B cell (primary cell): ENCODE measurements around the gene RPL18. TPM values are rescaled to one million over a fixed set of nuclear protein-coding genes. Genes with fewer than 3 reads are reported as not detected.

Experiments used
- ATAC-seq: fragments of 200-7000 bp; cut with Tn5 transposase; one replicate; pipeline ENCODE4 v1.10.0; 2021; ENCODE audit warnings: low read depth, mild to moderate bottlenecking, moderate number of reproducible peaks, moderate library complexity
- CTCF ChIA-PET: fragments of 350-600 bp; sonication (Branson Sonifier 250); formaldehyde crosslinking; loops from one replicate; lab custom pipeline; 2021; ENCODE audit warnings: antibody characterized with exemption, inconsistent platforms; lab: Charles Lee
- POLR2A ChIA-PET: fragments of 350-600 bp; sonication (Branson Sonifier 250); formaldehyde crosslinking; loops from one replicate; lab custom pipeline; 2021; ENCODE audit warnings: antibody characterized with exemption; lab: Charles Lee
- DNase-seq: peaks from one replicate; pipeline ENCODE4 v3.0.0; 2013
- H2AFZ ChIP-seq: 2 replicates; pipeline ENCODE4 v1.6.1; 2012; ENCODE audit warnings: mild to moderate bottlenecking, low read depth, low read length; ENCODE audit not compliant: insufficient read depth, poor library complexity, severe bottlenecking
- H3K27ac ChIP-seq, 2 donors: 1 replicate in 1 of 2; 2 replicates in 1 of 2; pipeline ENCODE4 v1.5.1; 2012 to 2013; ENCODE audit warnings: low read length in 2 of 2, mild to moderate bottlenecking in 2 of 2, moderate library complexity in 1 of 2
- H3K27me3 ChIP-seq, 4 experiments: fragments of 200-600 bp in 1 of 4; sonication (generic) in 1 of 4; replicated peaks in 1 of 4; 1 replicate in 2 of 4; 2 replicates in 2 of 4; pipeline versions ENCODE4 v1.6.1 to v1.7.0; 2013 to 2016; ENCODE audit warnings: low read length in 3 of 4, mild to moderate bottlenecking in 2 of 4, mixed read lengths in 1 of 4, moderate library complexity in 1 of 4; ENCODE audit not compliant: insufficient read depth in 4 of 4, control insufficient read depth in 3 of 4; ENCODE audit errors: control extremely low read depth in 1 of 4
- H3K36me3 ChIP-seq, 2 experiments: replicated peaks in 1 of 2; 1 replicate in 1 of 2; 2 replicates in 1 of 2; pipeline versions ENCODE4 v1.6.1 to v1.7.1; 2013; ENCODE audit warnings: low read length in 1 of 2; ENCODE audit not compliant: insufficient read depth in 2 of 2, control insufficient read depth in 1 of 2; ENCODE audit errors: control extremely low read depth in 1 of 2, extremely low read depth in 1 of 2
- H3K4me1 ChIP-seq, 2 donors: fragments of 200-600 bp in 1 of 2; sonication (generic) in 1 of 2; 1 replicate in 1 of 2; 2 replicates in 1 of 2; pipeline versions ENCODE4 v1.5.1 to v1.6.1; 2013 to 2017; ENCODE audit warnings: low read length in 2 of 2; ENCODE audit not compliant: control insufficient read depth in 2 of 2, insufficient read depth in 2 of 2
- H3K4me2 ChIP-seq: replicated peaks from 2 replicates; pipeline ENCODE3; 2012; ENCODE audit warnings: mild to moderate bottlenecking, low read depth, low read length; ENCODE audit not compliant: poor library complexity, severe bottlenecking
- H3K4me3 ChIP-seq, 5 experiments: fragments of 200-600 bp in 1 of 5; sonication (generic) in 1 of 5; 1 replicate in 3 of 5; 2 replicates in 2 of 5; pipeline versions ENCODE4 v1.5.1 to v1.7.0; 2011 to 2016; ENCODE audit warnings: low read length in 4 of 5, mild to moderate bottlenecking in 4 of 5, low read depth in 2 of 5, control low read depth in 1 of 5, moderate library complexity in 1 of 5; ENCODE audit not compliant: insufficient read depth in 1 of 5; ENCODE audit errors: control extremely low read depth in 1 of 5, extremely low read depth in 1 of 5
- H3K79me2 ChIP-seq: fragments of 200-600 bp; sonication (generic); one replicate; pipeline ENCODE4 v1.6.0; 2016; ENCODE audit warnings: low read length; ENCODE audit not compliant: control insufficient read depth, insufficient read depth
- H3K9ac ChIP-seq: fragments of 200-600 bp; sonication (generic); 2 replicates; pipeline ENCODE4 v1.6.1; 2017; ENCODE audit warnings: mild to moderate bottlenecking, low read length, moderate library complexity
- H3K9me3 ChIP-seq, 3 donors: one replicate each; pipeline versions ENCODE4 v1.6.1 to v1.7.1; 2013; ENCODE audit warnings: low read length in 2 of 3; ENCODE audit not compliant: control insufficient read depth in 2 of 3, insufficient read depth in 1 of 3; ENCODE audit errors: control extremely low read depth in 1 of 3
- H4K20me1 ChIP-seq: 2 replicates; pipeline ENCODE4 v1.6.0; 2012; ENCODE audit warnings: mild to moderate bottlenecking, low read length; ENCODE audit not compliant: insufficient read depth, control insufficient read depth, poor library complexity, severe bottlenecking
- H3K27ac Mint-ChIP-seq: one replicate; pipeline ENCODE4 v1.8.0; 2021; ENCODE audit warnings: mixed read lengths
- H3K27me3 Mint-ChIP-seq: one replicate; pipeline ENCODE4 v1.8.0; 2021; ENCODE audit warnings: mixed read lengths
- H3K4me1 Mint-ChIP-seq: one replicate; pipeline ENCODE4 v1.8.0; 2021; ENCODE audit warnings: mixed read lengths
- H3K4me3 Mint-ChIP-seq: one replicate; pipeline ENCODE4 v1.8.0; 2021; ENCODE audit warnings: mixed read lengths
- H3K9me3 Mint-ChIP-seq: one replicate; pipeline ENCODE4 v1.8.0; 2022; ENCODE audit warnings: mixed read lengths; ENCODE audit not compliant: insufficient read depth
- EZH2 ChIP-seq: IDR thresholded peaks from 2 replicates; pipeline ENCODE4 v1.6.1; 2012; ENCODE audit warnings: borderline replicate concordance, low read depth, mild to moderate bottlenecking, moderate library complexity, low read length; ENCODE audit not compliant: insufficient read depth, poor library complexity, severe bottlenecking
- whole genome bisulfite sequencing: methylation state at CpG from one replicate; pipeline ENCODE4 v1.1.5; 2013; ENCODE audit warnings: missing lambda C conversion rate; ENCODE audit not compliant: insufficient coverage; 5-methylcytosine and 5-hydroxymethylcytosine counted together
- intact Hi-C: fragments of 100-400 bp; cut with micrococcal nuclease; formaldehyde crosslinking; loops from one replicate; pipeline ENCODE4 v1.10.0; 2022
- polyA plus RNA-seq: library from polyadenylated mRNA; depleted of rRNA; stranded (reverse); fragments of >200 nt; gene quantifications from 2 replicates; pipeline ENCODE4 v1.2.3, GENCODE V29; 2012
- total RNA-seq, 2 donors: library from RNA; stranded (reverse); fragments of 120-200 nt in 1 of 2; gene quantifications; 1 replicate in 1 of 2; 2 replicates in 1 of 2; pipeline versions ENCODE4 v1.2.3 to v1.2.4, GENCODE V29; 2013 to 2022
- TF ChIP-seq, protein P1 (sequence below): fragments of 200-600 bp; IDR thresholded peaks from one replicate; pipeline ENCODE4 v1.8.0; 2022; ENCODE audit warnings: antibody characterized with exemption, mild to moderate bottlenecking

RPL18 gene
- total and polyA plus RNA-seq, 2 donors (not counting 1 experiment from before 2014, with no cell fraction given) = 2,248 to 4,393 TPM

DNA sequence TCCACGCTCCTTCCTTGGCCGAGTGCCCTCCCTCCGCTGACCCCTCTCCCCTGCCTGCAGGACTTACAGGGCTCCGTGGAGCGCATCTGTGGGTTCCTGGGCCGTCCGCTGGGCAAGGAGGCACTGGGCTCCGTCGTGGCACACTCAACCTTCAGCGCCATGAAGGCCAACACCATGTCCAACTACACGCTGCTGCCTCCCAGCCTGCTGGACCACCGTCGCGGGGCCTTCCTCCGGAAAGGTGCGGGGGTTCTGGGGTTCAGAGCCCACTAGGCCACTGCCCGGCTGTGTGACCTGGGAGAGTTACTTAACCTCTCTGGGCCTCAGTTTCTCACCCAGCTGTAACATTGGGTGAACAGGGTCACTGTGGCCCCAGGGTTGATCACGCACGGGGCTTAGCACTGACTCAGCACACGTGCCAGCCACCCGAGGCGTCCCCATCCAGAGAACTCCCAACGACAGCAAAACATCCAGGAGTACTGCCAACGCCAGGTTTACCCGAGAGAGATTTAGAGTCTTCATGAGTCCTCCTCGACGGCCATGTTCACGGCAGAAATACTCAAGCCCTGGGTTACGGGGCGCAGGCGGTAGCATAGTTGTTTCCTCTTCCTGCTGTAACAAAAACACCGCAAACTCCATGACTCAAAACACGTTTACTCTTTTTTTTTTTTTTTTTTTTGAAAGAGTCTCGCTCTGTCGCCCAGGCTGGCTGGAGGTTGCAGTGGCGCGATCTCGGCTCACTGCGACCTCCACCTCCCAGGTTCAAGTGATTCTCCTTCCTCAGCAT lies 22.1 kb downstream of the RPL18 start:
- intact Hi-C loops = no loop called here
- ATAC-seq (peak; percentile 41), DNase-seq (peak; percentile 53)
- H3K27me3 ChIP-seq = peaks cover 0 to 3% (median 0%) of the 10 kb centered on the region in 4 experiments
- no peak overlapping the region for H3K27ac ChIP-seq
- peak overlapping the region; percentile 56 for H2AFZ ChIP-seq
- no peak overlapping the region for H3K9ac ChIP-seq
- no peaks in the 10 kb centered on the region for H3K36me3 ChIP-seq
- no peak overlapping the region for H3K4me3 ChIP-seq
- Mint-ChIP-seq H3K4me3 (no peak overlapping the region), H3K4me1 (peaks cover 2% of the 10 kb centered on the region), H3K27me3 (peaks cover 4% of the 10 kb centered on the region), H3K27ac (no peak overlapping the region), H3K9me3 (no peaks in the 10 kb centered on the region)
- no peaks in the 10 kb centered on the region for H3K4me1 ChIP-seq
- H3K4me2 ChIP-seq = peak overlapping the region; percentile 42
- H3K9me3 ChIP-seq = no peaks in the 10 kb centered on the region
- H4K20me1 ChIP-seq = no peaks in the 10 kb centered on the region
- ChIA-PET POLR2A (no interaction called here), CTCF (interaction anchor here (0.6 kb wide), 1 partner anchor 612 kb away, joined by 3 read pairs; no protein-coding TSS in a partner anchor)
- H3K79me2 ChIP-seq = no peaks in the 10 kb centered on the region
- WGBS = 84% methylated on average over 31 of the region's 39 CpGs
- no peak for TF ChIP-seq EZH2
- TF ChIP-seq, protein P1, sequence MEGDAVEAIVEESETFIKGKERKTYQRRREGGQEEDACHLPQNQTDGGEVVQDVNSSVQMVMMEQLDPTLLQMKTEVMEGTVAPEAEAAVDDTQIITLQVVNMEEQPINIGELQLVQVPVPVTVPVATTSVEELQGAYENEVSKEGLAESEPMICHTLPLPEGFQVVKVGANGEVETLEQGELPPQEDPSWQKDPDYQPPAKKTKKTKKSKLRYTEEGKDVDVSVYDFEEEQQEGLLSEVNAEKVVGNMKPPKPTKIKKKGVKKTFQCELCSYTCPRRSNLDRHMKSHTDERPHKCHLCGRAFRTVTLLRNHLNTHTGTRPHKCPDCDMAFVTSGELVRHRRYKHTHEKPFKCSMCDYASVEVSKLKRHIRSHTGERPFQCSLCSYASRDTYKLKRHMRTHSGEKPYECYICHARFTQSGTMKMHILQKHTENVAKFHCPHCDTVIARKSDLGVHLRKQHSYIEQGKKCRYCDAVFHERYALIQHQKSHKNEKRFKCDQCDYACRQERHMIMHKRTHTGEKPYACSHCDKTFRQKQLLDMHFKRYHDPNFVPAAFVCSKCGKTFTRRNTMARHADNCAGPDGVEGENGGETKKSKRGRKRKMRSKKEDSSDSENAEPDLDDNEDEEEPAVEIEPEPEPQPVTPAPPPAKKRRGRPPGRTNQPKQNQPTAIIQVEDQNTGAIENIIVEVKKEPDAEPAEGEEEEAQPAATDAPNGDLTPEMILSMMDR = no peak

GRCh38 chr19:48596237-48596636 lies 22.7 kb downstream of the RPL18 start:
- Mint-ChIP-seq H3K9me3 (no peaks in the 10 kb centered on the region), H3K27me3 (peaks cover 4% of the 10 kb centered on the region), H3K4me3 (no peak overlapping the region), H3K4me1 (peaks cover 2% of the 10 kb centered on the region), H3K27ac (no peak overlapping the region)
- no peak for ATAC-seq
- Histone ChIP-seq H3K27ac (no peak overlapping the region), H4K20me1 (no peaks in the 10 kb centered on the region), H3K79me2 (no peaks in the 10 kb centered on the region), H3K4me2 (no peak overlapping the region), H3K27me3 (peaks cover 0 to 3% (median 0%) of the 10 kb centered on the region in 4 experiments), H3K4me1 (no peaks in the 10 kb centered on the region), H2AFZ (no peak overlapping the region), H3K36me3 (no peaks in the 10 kb centered on the region), H3K4me3 (no peak overlapping the region), H3K9me3 (no peaks in the 10 kb centered on the region), H3K9ac (no peak overlapping the region)
- no peak for DNase-seq
- ChIA-PET POLR2A (interaction anchor here (0.7 kb wide), 2 partner anchors 20 to 142 kb away, joined by 4 read pairs; no protein-coding TSS in a partner anchor), CTCF (interaction anchor here (2.4 kb wide), 1 partner anchor 12 kb away, joined by 13 read pairs; the partner anchor contains the start of gene SPACA4)
- intact Hi-C loops = no loop called here
- WGBS = 88% methylated on average over 2 of the region's 4 CpGs
- TF ChIP-seq, protein P1 = no peak
- no peak for TF ChIP-seq EZH2
